GM19023 (cell line): ENCODE data around the gene KCNMA1.

Experiments used
- ATAC-seq: cut with Tn5 transposase; IDR thresholded peaks from one replicate; pipeline ENCODE4 v1.9.1; 2021; ENCODE audit warnings: mild to moderate bottlenecking, moderate library complexity; ENCODE audit not compliant: unreplicated experiment

Gene KCNMA1

GRCh38 chr10:77261146-77261545, 376.5 kb downstream of the KCNMA1 start:
- no peak for ATAC-seq

- no peak for ATAC-seq
These were observed 378.3 kb downstream of the KCNMA1 start for GRCh38 chr10:77259171-77259874.

GRCh38 chr10:77256346-77256745, 381.3 kb downstream of the KCNMA1 start:
- ATAC-seq = no peak

- no peak for ATAC-seq
These were observed 384.0 kb downstream of the KCNMA1 start for GRCh38 chr10:77253556-77254064.

- no peak for ATAC-seq
These were observed 384.5 kb downstream of the KCNMA1 start for GRCh38 chr10:77253147-77253545.

GRCh38 chr10:77252380-77253146, 385.0 kb downstream of the KCNMA1 start:
- no peak for ATAC-seq

GRCh38 chr10:77251297-77252013, 386.2 kb downstream of the KCNMA1 start:
- ATAC-seq = no peak

- no peak for ATAC-seq
These were observed 387.6 kb downstream of the KCNMA1 start for GRCh38 chr10:77249901-77250459.

GRCh38 chr10:77248104-77248790, 389.4 kb downstream of the KCNMA1 start:
- ATAC-seq = no peak

- no peak for ATAC-seq
These were observed 390.3 kb downstream of the KCNMA1 start for GRCh38 chr10:77247031-77247990.

- ATAC-seq = no peak
These were observed 391.7 kb downstream of the KCNMA1 start for GRCh38 chr10:77245953-77246352.

- ATAC-seq = no peak
These were observed 392.9 kb downstream of the KCNMA1 start for GRCh38 chr10:77244746-77245145.

- ATAC-seq = no peak
These were observed 393.3 kb downstream of the KCNMA1 start for GRCh38 chr10:77244286-77244685.

- ATAC-seq = no peak
These were observed 396.3 kb downstream of the KCNMA1 start for GRCh38 chr10:77241350-77241725.

- ATAC-seq = no peak
These were observed 396.8 kb downstream of the KCNMA1 start for GRCh38 chr10:77240706-77241349.

- no peak for ATAC-seq
These were observed 397.5 kb downstream of the KCNMA1 start for GRCh38 chr10:77240041-77240652.

- ATAC-seq = no peak
These were observed 400.5 kb downstream of the KCNMA1 start for GRCh38 chr10:77237120-77237519.

GRCh38 chr10:77236700-77237099, 400.9 kb downstream of the KCNMA1 start:
- ATAC-seq = no peak

- no peak for ATAC-seq
These were observed 401.6 kb downstream of the KCNMA1 start for GRCh38 chr10:77236029-77236428.
